ENCODE measurements around the gene OTOF.
"Not testable (repeated sequence)": the region's sequence is repeated elsewhere in the genome, so short reads cannot be mapped to it uniquely, and the experiment has no call there.

The OTOF gene

GRCh38 chr2:26479789-26480565, 2.1 kb upstream of the OTOF start:
- no peak for DNase-seq

- DNase-seq = no peak
These were observed 1.3 kb upstream of the OTOF start for GRCh38 chr2:26479131-26479788.

GRCh38 chr2:26478366-26478765, 442 bp upstream of the OTOF start:
- DNase-seq = no peak

GRCh38 chr2:26477126-26477910, 606 bp downstream of the OTOF start:
- no peak for DNase-seq

- DNase-seq = no peak
These were observed 2.0 kb downstream of the OTOF start for GRCh38 chr2:26475832-26476501.

- no peak for DNase-seq
These were observed 2.9 kb downstream of the OTOF start for GRCh38 chr2:26475037-26475436.

GRCh38 chr2:26474261-26474785, 3.6 kb downstream of the OTOF start:
- DNase-seq = no peak

DNA sequence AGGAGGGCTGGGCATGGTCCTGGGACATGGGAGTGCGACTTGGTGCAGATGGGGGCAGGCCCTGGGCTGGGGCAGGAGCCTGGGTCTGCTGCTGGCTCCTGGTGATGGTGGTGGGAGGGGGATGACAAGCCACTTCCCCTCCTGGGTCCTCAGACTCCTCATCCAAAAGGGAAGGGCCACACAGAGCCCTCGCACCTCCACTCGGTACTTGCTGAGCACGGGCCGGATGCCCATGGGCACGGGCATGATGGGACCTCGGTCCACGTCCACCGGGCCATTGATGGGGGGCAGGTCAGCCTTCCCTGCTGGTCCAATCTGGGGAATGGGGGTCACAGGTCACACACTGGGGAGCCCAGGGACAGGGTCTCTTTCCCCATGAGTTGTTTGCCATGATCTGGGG, 4.1 kb downstream of the OTOF start:
- DNase-seq = no peak

- no peak for DNase-seq
These were observed 4.9 kb downstream of the OTOF start for GRCh38 chr2:26472821-26473655.

DNA sequence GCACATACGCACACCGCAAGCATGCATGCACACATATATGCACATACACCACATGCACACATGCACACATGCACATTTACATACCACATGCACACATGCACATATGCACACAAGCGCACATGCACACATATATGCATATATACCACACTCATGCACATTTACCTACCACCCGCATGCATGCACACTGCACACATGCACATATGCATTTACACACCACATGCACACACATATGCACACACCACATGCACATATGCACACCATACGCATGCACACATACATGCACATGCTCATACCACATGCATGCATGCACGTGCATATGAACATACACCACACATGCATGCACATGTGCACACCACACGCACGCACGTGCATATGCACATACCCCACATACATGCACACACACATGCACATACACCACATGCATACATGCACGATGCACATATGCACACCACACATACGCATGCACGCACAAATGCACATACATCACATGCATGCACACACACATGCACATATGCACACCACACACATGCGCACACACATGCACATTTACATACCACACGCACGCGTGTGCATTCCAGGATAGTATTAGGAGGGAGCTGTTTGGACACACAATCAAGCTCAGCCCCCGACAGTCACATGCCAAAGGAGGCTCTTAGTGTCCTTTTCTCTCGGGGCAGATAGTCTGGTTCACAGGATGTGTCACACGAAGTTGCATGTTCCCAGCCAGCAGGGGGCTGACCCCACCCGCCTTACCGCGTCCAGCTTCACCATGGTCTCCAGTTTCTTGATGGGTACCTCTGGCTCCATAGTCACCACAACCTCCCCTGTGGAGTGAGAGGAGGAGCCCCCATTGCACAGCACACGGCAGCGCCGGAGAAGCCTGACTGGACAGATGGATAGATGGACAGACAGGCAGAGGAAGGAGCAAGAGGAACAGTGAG, 5.9 kb downstream of the OTOF start:
- DNase-seq = no peak

DNA sequence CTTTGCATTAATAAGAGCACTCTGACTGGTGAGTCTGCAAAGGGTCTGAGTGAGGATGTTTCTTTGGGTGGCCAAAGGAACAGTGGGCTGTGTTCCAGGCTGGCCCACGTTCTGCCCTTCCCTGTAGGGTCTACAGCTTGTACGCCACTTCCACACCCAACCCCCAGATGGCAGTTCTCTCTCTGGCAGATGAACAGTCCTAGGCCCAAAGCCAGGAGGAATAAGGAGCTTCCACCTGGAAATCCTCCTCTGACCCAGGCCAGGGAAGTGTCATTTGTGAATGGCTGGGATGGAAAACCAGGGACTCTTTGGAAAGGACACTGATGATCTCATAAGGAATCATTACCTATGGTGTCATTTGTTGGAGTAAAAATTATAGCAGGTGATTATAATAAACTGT, 6.6 kb downstream of the OTOF start:
- no peak for DNase-seq

DNA sequence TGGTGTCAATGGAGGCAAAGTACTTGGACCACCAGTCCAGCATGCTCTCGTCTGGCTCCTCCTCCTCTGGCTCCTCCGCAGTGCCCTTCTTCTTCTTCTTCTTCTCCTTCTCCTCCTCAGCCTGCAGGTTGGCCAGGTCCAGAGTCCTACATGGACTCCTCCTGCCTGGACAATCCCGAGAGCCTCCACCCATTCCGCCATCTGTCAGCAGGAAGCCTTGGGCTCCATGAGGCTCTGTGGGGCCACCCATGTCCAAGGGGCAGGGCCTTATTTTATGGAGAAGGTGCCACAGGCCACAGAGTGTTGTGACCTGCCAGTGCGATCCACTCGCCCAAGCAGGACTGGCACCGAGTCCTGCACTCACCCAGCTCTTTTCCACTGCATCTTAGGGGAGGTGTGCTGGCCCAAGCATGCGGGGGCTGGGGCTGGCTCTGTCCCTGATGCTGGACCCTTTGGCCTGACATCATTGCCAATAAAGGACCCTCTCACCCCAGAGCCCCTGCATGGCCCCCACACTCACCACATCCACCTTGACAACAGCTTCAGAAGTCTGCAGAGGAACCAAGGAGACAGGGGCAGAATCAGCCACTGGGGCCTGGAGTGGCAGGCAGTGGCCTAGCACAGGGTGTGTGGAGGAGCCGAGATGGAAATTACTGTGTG, 7.2 kb downstream of the OTOF start:
- DNase-seq = no peak

DNA sequence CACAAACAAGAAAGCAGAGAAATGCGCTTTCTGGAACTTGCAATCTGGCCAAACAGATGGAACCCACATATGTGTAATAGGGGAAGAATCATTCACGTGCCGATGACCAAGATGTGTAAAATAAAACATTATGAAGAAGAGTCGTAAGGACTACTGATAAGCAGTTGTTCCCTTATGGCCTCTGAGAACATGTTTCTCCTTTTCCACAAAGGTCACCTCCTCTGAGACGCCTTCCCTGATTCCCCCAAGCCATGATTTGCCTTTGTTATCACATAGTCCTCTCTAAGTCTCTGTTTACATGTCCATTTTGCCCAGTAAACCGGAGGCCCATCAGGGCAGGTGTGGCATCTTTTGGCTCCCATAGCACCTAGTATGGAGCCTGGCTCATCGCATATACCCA, 8.0 kb downstream of the OTOF start:
- no peak for DNase-seq

DNA sequence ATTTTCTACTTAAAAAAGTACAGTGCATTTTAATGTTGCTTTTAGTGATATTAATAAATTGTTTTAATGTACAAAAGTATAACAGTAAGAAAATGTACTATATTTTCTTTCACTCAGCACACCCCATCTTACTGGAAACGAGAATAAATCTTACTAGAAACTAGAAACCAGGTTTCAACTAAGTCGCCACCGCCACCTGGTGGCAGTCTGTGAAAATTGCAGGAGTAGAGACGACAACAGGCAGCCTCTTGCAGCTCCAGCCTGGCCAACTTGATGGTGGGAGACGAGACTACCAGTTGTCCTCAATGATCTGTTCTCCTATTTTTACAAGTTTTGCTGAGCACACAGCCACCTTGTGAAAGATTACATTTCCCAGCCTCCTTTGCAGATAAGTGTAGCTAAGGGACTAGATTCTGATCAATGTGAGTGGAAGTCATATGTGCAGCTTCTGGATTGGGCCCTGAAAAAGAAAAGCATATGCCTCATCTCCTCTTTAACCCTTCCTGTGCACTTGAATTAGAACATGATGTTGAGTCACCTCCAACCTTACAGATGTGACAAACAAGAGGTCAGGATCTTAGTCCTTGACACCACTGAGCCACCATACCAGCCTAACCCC, 8.7 kb downstream of the OTOF start:
- no peak for DNase-seq

DNA sequence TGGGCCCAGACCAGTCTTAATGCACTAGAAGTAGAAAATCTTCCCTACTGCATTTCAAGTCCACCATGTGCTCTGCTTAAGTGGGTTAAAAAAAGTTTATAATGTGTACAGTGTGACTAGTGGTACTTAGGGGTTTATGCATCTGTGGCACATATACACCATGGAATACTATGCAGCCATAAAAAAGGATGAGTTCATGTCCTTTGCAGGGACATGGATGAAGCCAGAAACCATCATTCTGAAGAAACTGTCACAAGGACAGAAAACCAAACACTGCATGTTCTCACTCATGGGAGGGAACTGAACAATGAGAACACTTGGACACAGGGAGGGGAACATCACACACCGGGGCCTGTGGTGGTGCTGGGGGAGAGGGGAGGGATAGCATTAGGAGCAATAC, 9.4 kb downstream of the OTOF start:
- DNase-seq = not testable (repeated sequence)

- DNase-seq = no peak
These were observed 11.1 kb downstream of the OTOF start for GRCh38 chr2:26466662-26467310.

DNA sequence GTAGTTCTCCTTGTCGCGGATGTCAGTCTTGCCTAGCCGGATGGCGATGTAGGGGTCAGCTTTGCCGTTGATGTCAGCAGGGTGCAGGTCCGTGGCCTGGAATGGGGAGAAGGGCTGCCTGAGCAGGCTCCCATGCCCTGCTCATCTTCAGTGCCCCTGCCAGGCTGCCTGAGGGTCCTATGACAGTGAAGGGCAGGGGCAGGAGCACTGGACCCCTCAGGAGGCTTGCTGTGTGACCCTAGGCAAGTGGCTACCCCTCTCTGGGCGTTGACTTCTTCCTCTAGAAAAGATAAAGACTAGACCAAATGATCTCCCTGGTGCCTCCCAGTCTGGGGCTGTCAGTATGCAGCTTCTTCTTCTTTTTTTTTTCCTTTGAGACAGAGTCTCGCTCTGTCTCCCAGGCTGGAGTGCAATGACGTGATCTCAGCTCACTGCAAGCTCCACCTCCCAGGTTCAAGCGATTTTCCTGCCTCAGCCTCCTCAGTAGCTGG, 11.9 kb downstream of the OTOF start:
- DNase-seq = no peak

DNA sequence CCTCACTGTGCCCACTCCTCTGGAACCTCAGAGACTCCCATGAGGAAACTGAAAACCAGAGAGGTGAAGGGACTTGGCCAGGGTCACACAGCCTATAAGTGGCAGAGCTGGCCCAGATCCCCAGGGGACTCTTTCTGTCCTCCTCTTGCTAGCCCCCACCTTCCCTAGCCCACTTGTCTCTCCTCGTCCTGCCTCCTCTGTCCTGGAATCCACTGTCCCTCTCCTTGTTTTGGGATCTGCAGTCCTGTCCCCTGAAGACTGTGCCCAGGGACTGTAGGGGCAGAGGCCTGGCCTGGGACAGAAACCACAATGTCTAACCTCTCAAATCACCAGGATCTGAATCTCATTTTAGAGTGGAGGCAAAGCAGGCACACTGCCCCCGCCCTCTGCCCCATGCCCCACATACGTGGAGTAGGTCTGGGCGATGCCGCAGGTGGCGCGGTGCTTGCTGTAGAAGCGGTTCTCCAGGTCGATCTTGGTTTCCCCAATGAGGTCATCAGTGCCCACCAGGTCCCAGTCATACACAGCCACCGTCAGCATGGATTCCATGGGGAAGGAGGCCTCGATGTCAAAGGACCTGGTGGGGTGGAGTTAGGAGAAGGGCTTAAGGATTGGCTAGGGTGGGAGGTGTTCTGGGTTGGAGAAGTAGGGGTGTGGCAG, 12.5 kb downstream of the OTOF start:
- DNase-seq = no peak
